Ascending aorta (tissue), 2 donors: Measurements from ENCODE around the gene RINL. TPM values are rescaled to one million over a fixed set of nuclear protein-coding genes. Genes with fewer than 3 reads are reported as not detected.
A peak's percentile ranks its signal among the peaks of the same experiment; 100 is the strongest.

ENCODE experiments used
- DNase-seq, 2 donors: peaks; one replicate each; pipeline ENCODE4 v3.0.0-alpha.2; 2019; ENCODE audit warnings: low spot score in 2 of 2
- H3K27ac ChIP-seq, 2 donors: fragments of 200-600 bp; sonication (generic); one replicate each; pipeline ENCODE4 v1.5.1; 2016 to 2017; ENCODE audit warnings: mild to moderate bottlenecking in 1 of 2
- H3K27me3 ChIP-seq: fragments of 200-600 bp; sonication (generic); one replicate; pipeline ENCODE4 v1.5.1; 2017
- H3K36me3 ChIP-seq, 2 donors: fragments of 200-600 bp; sonication (generic); one replicate each; pipeline ENCODE4 v1.5.1; 2016
- H3K4me1 ChIP-seq, 2 donors: fragments of 200-600 bp; sonication (generic); one replicate each; pipeline ENCODE4 v1.5.1; 2016 to 2017; ENCODE audit warnings: mild to moderate bottlenecking in 1 of 2
- H3K4me3 ChIP-seq, 2 donors: fragments of 200-600 bp; sonication (generic); one replicate each; pipeline ENCODE4 v1.5.1; 2016 to 2017; ENCODE audit warnings: mild to moderate bottlenecking in 1 of 2
- H3K9me3 ChIP-seq, 2 donors: fragments of 200-600 bp; sonication (generic); one replicate each; pipeline ENCODE4 v1.5.1; 2016
- CTCF ChIP-seq, 3 experiments: fragments of 200-600 bp in 2 of 3; fragments of 450-650 bp in 1 of 3; sonication (generic) in 2 of 3; IDR thresholded peaks; one replicate each; pipeline ENCODE4 v1.5.1; 2016 to 2019; ENCODE audit warnings: antibody characterized with exemption in 3 of 3, mild to moderate bottlenecking in 1 of 3, moderate library complexity in 1 of 3
- intact Hi-C: fragments of 100-400 bp; cut with DNase I; formaldehyde crosslinking; loops from one replicate; pipeline ENCODE4 v1.15.1; 2023
- total RNA-seq: library from RNA; depleted of rRNA; stranded (reverse); fragments of >200 nt; gene quantifications from one replicate; pipeline ENCODE4 v1.1.0, GENCODE V29; 2016

Gene RINL
- total RNA-seq, 1 donor from 2014 or later: 7.0 TPM

- peaks cover 70 to 71% of the 10 kb centered on the region in 2 donors for H3K36me3 ChIP-seq
- DNase-seq: no peak
- TF ChIP-seq CTCF (IDR thresholded peaks at IDR 0.05): no peak
- H3K27me3 ChIP-seq: no peaks in the 10 kb centered on the region
- no peak overlapping the region for H3K27ac ChIP-seq
- no peaks in the 10 kb centered on the region for H3K9me3 ChIP-seq
- H3K4me1 ChIP-seq: peaks cover 9 to 37% of the 10 kb centered on the region in 2 donors
- intact Hi-C loops: loop anchor here (5.0 kb wide), 1 partner anchor 113 kb away; no protein-coding TSS in a partner anchor
- no peak overlapping the region for H3K4me3 ChIP-seq
These were observed 32.6 kb downstream of the RINL start for GRCh38 chr19:38845374-38846024.

GRCh38 chr19:38844093-38844686 lies 33.9 kb downstream of the RINL start:
- no peak for TF ChIP-seq CTCF (IDR thresholded peaks at IDR 0.05)
- DNase-seq: no peak
- intact Hi-C loops: no loop called here
- no peaks in the 10 kb centered on the region for H3K27me3 ChIP-seq
- H3K4me1 ChIP-seq: peaks cover 9 to 37% of the 10 kb centered on the region in 2 donors
- H3K4me3 ChIP-seq: no peak overlapping the region
- H3K9me3 ChIP-seq: no peaks in the 10 kb centered on the region
- H3K27ac ChIP-seq: no peak overlapping the region
- H3K36me3 ChIP-seq: peaks cover 82 to 84% of the 10 kb centered on the region in 2 donors

GRCh38 chr19:38843175-38843758 lies 34.8 kb downstream of the RINL start:
- H3K27me3 ChIP-seq: no peaks in the 10 kb centered on the region
- intact Hi-C loops: no loop called here
- peaks cover 4 to 29% of the 10 kb centered on the region in 2 donors for H3K4me1 ChIP-seq
- no peak for DNase-seq
- no peaks in the 10 kb centered on the region for H3K9me3 ChIP-seq
- H3K36me3 ChIP-seq: peaks cover 91 to 93% of the 10 kb centered on the region in 2 donors
- TF ChIP-seq CTCF (IDR thresholded peaks at IDR 0.05): no peak
- H3K4me3 ChIP-seq: no peak overlapping the region
- peak overlapping the region in 1 of 2 donors; percentile 2 for H3K27ac ChIP-seq

- H3K27ac ChIP-seq: no peak overlapping the region
- peaks cover 98 to 99% of the 10 kb centered on the region in 2 donors for H3K36me3 ChIP-seq
- peaks cover under 1 to 22% of the 10 kb centered on the region in 2 donors for H3K4me1 ChIP-seq
- no peak for TF ChIP-seq CTCF (IDR thresholded peaks at IDR 0.05)
- no peaks in the 10 kb centered on the region for H3K27me3 ChIP-seq
- no peak overlapping the region for H3K4me3 ChIP-seq
- no peaks in the 10 kb centered on the region for H3K9me3 ChIP-seq
- intact Hi-C loops: no loop called here
- no peak for DNase-seq
These were observed 35.5 kb downstream of the RINL start for GRCh38 chr19:38842439-38843174.

- no peaks in the 10 kb centered on the region for H3K27me3 ChIP-seq
- intact Hi-C loops: no loop called here
- peaks cover 0 to 18% of the 10 kb centered on the region in 2 donors for H3K4me1 ChIP-seq
- H3K9me3 ChIP-seq: no peaks in the 10 kb centered on the region
- H3K27ac ChIP-seq: no peak overlapping the region
- TF ChIP-seq CTCF (IDR thresholded peaks at IDR 0.05): no peak
- H3K4me3 ChIP-seq: no peak overlapping the region
- H3K36me3 ChIP-seq: peaks cover 99% of the 10 kb centered on the region in 2 donors
- DNase-seq: no peak
These were observed 36.2 kb downstream of the RINL start for GRCh38 chr19:38841787-38842438.
